ENCODE results near the gene NCKAP5. TPM values are rescaled to one million over a fixed set of nuclear protein-coding genes. Genes with fewer than 3 reads are reported as not detected.
A peak's percentile ranks its signal among the peaks of the same experiment; 100 is the strongest.
"Not testable (repeated sequence)": the region's sequence is repeated elsewhere in the genome, so short reads cannot be mapped to it uniquely, and the experiment has no call there.

Gene NCKAP5
- polyA plus RNA-seq, 4 donors = 3.1 to 8.4 (median 7.2) TPM

- no peak for DNase-seq (ENCODE audit: low read depth in 4 of 4, low spot score in 3 of 4)
Measured at GRCh38 chr2:132720393-132720792, 847.9 kb downstream of the NCKAP5 start.

GRCh38 chr2:132719480-132719879, 848.8 kb downstream of the NCKAP5 start:
- DNase-seq (ENCODE audit: low read depth in 4 of 4, low spot score in 3 of 4) = no peak

GRCh38 chr2:132716954-132717353, 851.3 kb downstream of the NCKAP5 start:
- no peak for DNase-seq (ENCODE audit: low read depth in 4 of 4, low spot score in 3 of 4)

- no peak for DNase-seq (ENCODE audit: low read depth in 4 of 4, low spot score in 3 of 4)
Measured at GRCh38 chr2:132715386-132716351, 852.6 kb downstream of the NCKAP5 start.

GRCh38 chr2:132703396-132703795, 864.9 kb downstream of the NCKAP5 start:
- DNase-seq (ENCODE audit: low read depth in 4 of 4, low spot score in 3 of 4) = no peak

- DNase-seq (ENCODE audit: low read depth in 4 of 4, low spot score in 3 of 4) = no peak
Measured at GRCh38 chr2:132701810-132702209, 866.5 kb downstream of the NCKAP5 start.

- DNase-seq (ENCODE audit: low read depth in 4 of 4, low spot score in 3 of 4) = not testable (repeated sequence)
Measured at GRCh38 chr2:132699802-132700201, 868.5 kb downstream of the NCKAP5 start.

GRCh38 chr2:132698347-132698746, 869.9 kb downstream of the NCKAP5 start:
- DNase-seq (ENCODE audit: low read depth in 4 of 4, low spot score in 3 of 4) = not testable (repeated sequence)

- DNase-seq (ENCODE audit: low read depth in 4 of 4, low spot score in 3 of 4) = no peak
Measured at GRCh38 chr2:132697556-132698205, 870.6 kb downstream of the NCKAP5 start.

GRCh38 chr2:132692816-132693215, 875.4 kb downstream of the NCKAP5 start:
- no peak for DNase-seq (ENCODE audit: low read depth in 4 of 4, low spot score in 3 of 4)

- no peak for DNase-seq (ENCODE audit: low read depth in 4 of 4, low spot score in 3 of 4)
Measured at GRCh38 chr2:132691556-132691955, 876.7 kb downstream of the NCKAP5 start.

- DNase-seq (ENCODE audit: low read depth in 4 of 4, low spot score in 3 of 4) = no peak
Measured at GRCh38 chr2:132690664-132691303, 877.5 kb downstream of the NCKAP5 start.

GRCh38 chr2:132681766-132682165, 886.5 kb downstream of the NCKAP5 start:
- no peak for DNase-seq (ENCODE audit: low read depth in 4 of 4, low spot score in 3 of 4)

- DNase-seq (ENCODE audit: low read depth in 4 of 4, low spot score in 3 of 4) = no peak
Measured at GRCh38 chr2:132680544-132680943, 887.7 kb downstream of the NCKAP5 start.

GRCh38 chr2:132678483-132678882, 889.8 kb downstream of the NCKAP5 start:
- no peak for DNase-seq (ENCODE audit: low read depth in 4 of 4, low spot score in 3 of 4)

- DNase-seq (ENCODE audit: low read depth in 4 of 4, low spot score in 3 of 4) = no peak
Measured at GRCh38 chr2:132677661-132678060, 890.6 kb downstream of the NCKAP5 start.

- DNase-seq (ENCODE audit: low read depth in 4 of 4, low spot score in 3 of 4) = no peak
Measured at GRCh38 chr2:132676999-132677398, 891.3 kb downstream of the NCKAP5 start.

- no peak for DNase-seq (ENCODE audit: low read depth in 4 of 4, low spot score in 3 of 4)
Measured at GRCh38 chr2:132671151-132671835, 897.0 kb downstream of the NCKAP5 start.

- no peak for DNase-seq (ENCODE audit: low read depth in 4 of 4, low spot score in 3 of 4)
Measured at GRCh38 chr2:132670496-132671150, 897.6 kb downstream of the NCKAP5 start.

GRCh38 chr2:132669908-132670495, 898.3 kb downstream of the NCKAP5 start, which contains the start of gene LYPD1:
Gene LYPD1 (minus strand): TSS chr2:132670205. CDS start chr2:132669932, 273 bp downstream.
- DNase-seq (ENCODE audit: low read depth in 4 of 4, low spot score in 3 of 4) = peak in 1 of 4 donors; percentile 36
